H1 (cell line): Measurements from ENCODE around the gene EXOSC10. TPM values are rescaled to one million over a fixed set of nuclear protein-coding genes. Genes with fewer than 3 reads are reported as not detected.
"Not testable (repeated sequence)": the region's sequence is repeated elsewhere in the genome, so short reads cannot be mapped to it uniquely, and the experiment has no call there.

Experiments
- CTCF ChIA-PET: fragments of 300-600 bp; sonication (Branson Sonifier 250); formaldehyde crosslinking; loops from one replicate; lab custom pipeline; 2021; ENCODE audit not compliant: partially characterized antibody; lab: Charles Lee
- POLR2A ChIA-PET: fragments of 300-600 bp; sonication (Branson Sonifier 250); formaldehyde crosslinking; loops from one replicate; lab custom pipeline; 2021; ENCODE audit warnings: inconsistent platforms; ENCODE audit not compliant: partially characterized antibody; lab: Charles Lee
- DNase-seq, 2 experiments: peaks; one replicate each; pipeline versions ENCODE4 v3.0.0 to v3.0.0-alpha.2; 2010 to 2022; ENCODE audit warnings: low spot score in 2 of 2, low read depth in 1 of 2, mixed read lengths in 1 of 2
- FAIRE-seq: peaks from 2 replicates; lab custom pipeline; 2011; peaks lifted over from hg19 to GRCh38; lab: Jason Lieb, UNC
- H2AFZ ChIP-seq: 2 replicates; pipeline ENCODE4 v1.8.1; 2012; ENCODE audit warnings: low read length, inconsistent platforms
- H2AK5ac ChIP-seq: 2 replicates; pipeline ENCODE4 v1.6.1; 2013; ENCODE audit warnings: low read depth, low read length
- H2BK120ac ChIP-seq: replicated peaks from 2 replicates; pipeline ENCODE3; 2013; ENCODE audit warnings: low read depth, low read length, inconsistent platforms
- H2BK12ac ChIP-seq: 2 replicates; pipeline ENCODE4 v1.6.1; 2013; ENCODE audit warnings: low read depth, low read length
- H2BK15ac ChIP-seq: 2 replicates; pipeline ENCODE4 v1.6.1; 2013; ENCODE audit warnings: low read length
- H2BK20ac ChIP-seq: 2 replicates; pipeline ENCODE4 v1.6.1; 2013; ENCODE audit warnings: low read length
- H2BK5ac ChIP-seq: 2 replicates; pipeline ENCODE4 v1.6.1; 2013; ENCODE audit warnings: low read depth, low read length
- H3K14ac ChIP-seq: 2 replicates; pipeline ENCODE4 v1.6.1; 2013; ENCODE audit warnings: inconsistent platforms; ENCODE audit not compliant: insufficient read length
- H3K18ac ChIP-seq: 2 replicates; pipeline ENCODE4 v1.6.1; 2013; ENCODE audit warnings: low read length; ENCODE audit errors: extremely low read depth
- H3K23ac ChIP-seq: 2 replicates; pipeline ENCODE4 v1.6.1; 2013; ENCODE audit warnings: inconsistent platforms; ENCODE audit not compliant: insufficient read length
- H3K23me2 ChIP-seq: 2 replicates; pipeline ENCODE4 v1.6.1; 2013; ENCODE audit warnings: low read depth, low read length
- H3K27ac ChIP-seq: 2 replicates; pipeline ENCODE4 v1.6.1; 2011; ENCODE audit warnings: low read depth, low read length, inconsistent platforms
- H3K27me3 ChIP-seq, 4 experiments: replicated peaks in 1 of 4; 1 replicate in 1 of 4; 2 replicates in 3 of 4; pipeline versions ENCODE4 v1.6.1 to v1.8.1; 2011 to 2013; ENCODE audit warnings: low read length in 3 of 4, mild to moderate bottlenecking in 3 of 4, inconsistent platforms in 2 of 4, mixed read lengths in 2 of 4, moderate library complexity in 1 of 4; ENCODE audit not compliant: control insufficient read depth in 3 of 4, insufficient read depth in 3 of 4; ENCODE audit errors: extremely low read depth in 1 of 4
- H3K36me3 ChIP-seq, 4 experiments: 2 replicates each; pipeline versions ENCODE4 v1.6.1 to v1.8.1; 2011 to 2013; ENCODE audit warnings: mild to moderate bottlenecking in 4 of 4, low read length in 3 of 4, moderate library complexity in 2 of 4, control low read depth in 1 of 4, inconsistent platforms in 1 of 4; ENCODE audit not compliant: insufficient read depth in 4 of 4, control insufficient read depth in 2 of 4
- H3K4ac ChIP-seq: replicated peaks from 2 replicates; pipeline ENCODE3; 2013; ENCODE audit warnings: low read length, low read depth, mixed read lengths, inconsistent platforms; ENCODE audit not compliant: insufficient read length
- H3K4me1 ChIP-seq, 4 experiments: replicated peaks in 1 of 4; 1 replicate in 1 of 4; 2 replicates in 3 of 4; pipeline versions ENCODE4 v1.6.1 to v1.8.1; 2011 to 2013; ENCODE audit warnings: low read length in 3 of 4, inconsistent platforms in 2 of 4, mixed read lengths in 1 of 4; ENCODE audit not compliant: insufficient read depth in 4 of 4, control insufficient read depth in 3 of 4
- H3K4me2 ChIP-seq, 2 experiments: 2 replicates each; pipeline versions ENCODE4 v1.6.1 to v1.8.1; 2011 to 2013; ENCODE audit warnings: low read depth in 2 of 2, low read length in 2 of 2, control low read depth in 1 of 2, inconsistent platforms in 1 of 2, mild to moderate bottlenecking in 1 of 2; ENCODE audit not compliant: insufficient read depth in 1 of 2
- H3K4me3 ChIP-seq, 4 experiments: fragments of 200-600, 300-600 bp in 1 of 4; sonication (generic), shearing (Covaris generic), sonication (Bioruptor Twin) in 1 of 4; 2 replicates each; pipeline versions ENCODE4 v1.5.1 to v1.8.1; 2011 to 2016; ENCODE audit warnings: low read length in 4 of 4, low read depth in 3 of 4, control low read depth in 2 of 4, inconsistent platforms in 2 of 4, mild to moderate bottlenecking in 2 of 4, mixed read lengths in 1 of 4, moderate library complexity in 1 of 4; ENCODE audit not compliant: insufficient read depth in 2 of 4; ENCODE audit errors: extremely low read depth in 1 of 4
- H3K56ac ChIP-seq: replicated peaks from 2 replicates; pipeline ENCODE3; 2013; ENCODE audit warnings: low read depth, mild to moderate bottlenecking, mixed read lengths, low read length, inconsistent platforms; ENCODE audit not compliant: insufficient read length
- H3K79me1 ChIP-seq: 2 replicates; pipeline ENCODE4 v1.6.1; 2013; ENCODE audit warnings: low read depth, low read length, control low read depth
- H3K79me2 ChIP-seq, 2 experiments: 2 replicates each; pipeline versions ENCODE4 v1.6.1 to v1.8.1; 2012 to 2013; ENCODE audit warnings: low read length in 2 of 2, mild to moderate bottlenecking in 2 of 2, inconsistent platforms in 1 of 2; ENCODE audit not compliant: insufficient read depth in 2 of 2, control insufficient read depth in 1 of 2
- H3K9ac ChIP-seq, 4 experiments: replicated peaks in 1 of 4; 1 replicate in 1 of 4; 2 replicates in 3 of 4; pipeline versions ENCODE4 v1.6.1 to v1.8.1; 2011 to 2013; ENCODE audit warnings: low read depth in 3 of 4, low read length in 3 of 4, control low read depth in 2 of 4, mild to moderate bottlenecking in 2 of 4, moderate library complexity in 2 of 4, inconsistent platforms in 1 of 4; ENCODE audit errors: extremely low read depth in 1 of 4
- H3K9me3 ChIP-seq, 2 experiments: 2 replicates each; pipeline versions ENCODE4 v1.6.1 to v1.8.1; 2012 to 2013; ENCODE audit warnings: mild to moderate bottlenecking in 2 of 2, moderate library complexity in 2 of 2, control low read depth in 1 of 2, inconsistent platforms in 1 of 2, low read depth in 1 of 2, low read length in 1 of 2, mixed read lengths in 1 of 2; ENCODE audit not compliant: insufficient read depth in 2 of 2
- H4K20me1 ChIP-seq, 2 experiments: replicated peaks in 1 of 2; 2 replicates each; pipeline versions ENCODE3 to v1.8.1; 2011 to 2013; ENCODE audit warnings: inconsistent platforms in 2 of 2, low read length in 2 of 2, mild to moderate bottlenecking in 1 of 2; ENCODE audit not compliant: insufficient read depth in 2 of 2, control insufficient read depth in 1 of 2
- H4K5ac ChIP-seq: 2 replicates; pipeline ENCODE4 v1.6.1; 2013; ENCODE audit warnings: low read length, low read depth, mixed read lengths, inconsistent platforms; ENCODE audit not compliant: insufficient read length
- H4K8ac ChIP-seq: 2 replicates; pipeline ENCODE4 v1.8.0; 2013; ENCODE audit warnings: mild to moderate bottlenecking, moderate library complexity, low read length, inconsistent platforms; ENCODE audit not compliant: insufficient read depth; ENCODE audit errors: extremely low read depth
- H4K91ac ChIP-seq: replicated peaks from 2 replicates; pipeline ENCODE3; 2013; ENCODE audit warnings: low read length, mixed read lengths, inconsistent platforms; ENCODE audit not compliant: insufficient read length
- WGBS, 2 experiments: shearing (Covaris generic) in 1 of 2; methylation state at CpG; one replicate each; pipeline versions ENCODE4 v1.1.6 to v1.1.7; 2013 to 2015; ENCODE audit warnings: low lambda C conversion rate in 2 of 2, mixed read lengths in 2 of 2, inconsistent platforms in 1 of 2, low coverage in 1 of 2, missing lambda C conversion rate in 1 of 2; ENCODE audit not compliant: insufficient replicate concordance in 2 of 2, insufficient coverage in 1 of 2, insufficient read length in 1 of 2; ENCODE audit errors: extremely low coverage in 1 of 2, missing lambda C conversion rate in 1 of 2; 5-methylcytosine and 5-hydroxymethylcytosine counted together
- polyA plus RNA-seq, 7 experiments: library from polyadenylated mRNA; depleted of rRNA in 3 of 7; stranded (reverse) in 5 of 7; unstranded in 2 of 7; fragments of >200 nt in 5 of 7; fragments of 200-250 nt in 2 of 7; gene quantifications; 1 replicate in 5 of 7; 2 replicates in 1 of 7; 4 replicates in 1 of 7; pipeline versions ENCODE4 v1.2.1 to v1.2.3, GENCODE V29; 2011 to 2013; ENCODE audit warnings: missing spikeins in 2 of 7, mixed read lengths in 2 of 7
- total RNA-seq: library from RNA; stranded (reverse); fragmentation: NEBNext Ultra II Directional; extraction: Animal tissue kit (Norgen Biotek cat#: 25700); gene quantifications from 2 replicates; pipeline ENCODE4 v1.2.1, GENCODE V29; 2021

The EXOSC10 gene
- total and polyA plus RNA-seq, 2 of the 8 experiments (the other 6 are each of a cell fraction or from before 2014, with no cell fraction given), result 57.9 to 86.1 TPM

DNA sequence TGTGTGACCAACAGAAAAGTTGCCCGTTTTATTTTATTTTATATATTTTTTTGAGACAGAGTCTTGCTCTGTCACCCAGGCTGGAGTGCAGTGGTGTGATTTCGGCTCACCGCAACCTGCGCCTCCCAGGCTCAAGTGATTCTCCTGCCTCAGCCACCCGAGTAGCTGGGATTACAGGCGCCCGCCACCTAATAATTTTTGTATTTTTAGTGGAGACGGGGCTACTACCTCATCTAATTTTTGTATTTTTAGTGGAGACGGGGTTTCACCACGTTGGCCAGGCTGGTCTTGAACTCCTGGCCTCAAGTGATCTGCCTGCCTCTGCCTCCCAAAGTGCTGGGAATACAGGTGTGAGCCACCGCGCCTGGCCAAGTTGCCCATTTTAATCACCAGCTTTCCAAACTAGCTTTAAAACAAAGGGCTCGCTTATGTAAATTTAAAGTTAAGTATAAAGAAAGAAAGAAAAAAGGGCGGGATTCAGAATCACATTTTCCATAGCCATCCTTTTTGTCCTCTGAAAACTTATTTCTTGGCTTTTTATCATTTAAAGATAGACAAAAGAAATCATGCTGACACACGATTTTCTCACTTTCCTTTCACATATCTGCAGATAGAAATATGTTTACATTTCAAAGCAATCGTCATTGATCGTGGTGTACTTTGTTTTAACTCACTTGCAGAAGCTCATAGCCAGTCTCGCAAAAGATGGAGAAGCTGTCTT, 62.5 kb downstream of the EXOSC10 start:
- not testable (repeated sequence) for H2BK15ac ChIP-seq, H3K56ac ChIP-seq, H4K8ac ChIP-seq, H3K79me1 ChIP-seq, H3K18ac ChIP-seq, H2BK12ac ChIP-seq, H3K79me2 ChIP-seq, H2AK5ac ChIP-seq, H3K4me3 ChIP-seq, H2BK20ac ChIP-seq, H3K27me3 ChIP-seq, H3K4me2 ChIP-seq, H2BK5ac ChIP-seq, H4K91ac ChIP-seq, H3K4ac ChIP-seq, H3K36me3 ChIP-seq, H2BK120ac ChIP-seq, H3K27ac ChIP-seq, H2AFZ ChIP-seq, DNase-seq, H3K9ac ChIP-seq, H3K9me3 ChIP-seq, H3K23ac ChIP-seq, H4K5ac ChIP-seq, H3K14ac ChIP-seq, H3K4me1 ChIP-seq
- Histone ChIP-seq H3K23me2 (peaks cover 28% of the 10 kb centered on the region; the same call in 1 of the 2 replicates), H4K20me1 (peaks cover 0 to 13% of the 10 kb centered on the region in 2 experiments)
- peak; percentile 99 for FAIRE-seq
- WGBS, 2 experiments, result 65% methylated on average over 18 of the region's 18 CpGs; no CpG with 5 or more reads in 1 of the 2 experiments
- POLR2A ChIA-PET, result interaction anchor here (1.2 to 3.9 kb wide), 10 partner anchors 7 to 604 kb away, joined by 3 to 31 read pairs (median 6); partner anchors contain the start of genes SRM and TARDBP
- CTCF ChIA-PET, result interaction anchor here (0.6 to 7.4 kb wide), 53 partner anchors 10 to 605 kb away, joined by 3 to 168 read pairs (median 5); partner anchors contain the start of genes MASP2 and SRM
